ENCODE data around the gene PPM1B.

- TF ChIP-seq CTCF (conservative IDR thresholded peaks at IDR 0.05; ENCODE audit: low read depth, low read length): no peak
- TF ChIP-seq EZH2 (IDR thresholded peaks at IDR 0.05; ENCODE audit: borderline replicate concordance, low read depth, low read length, poor library complexity, severe bottlenecking): no peak
Observed at GRCh38 chr2:44139741-44140140, 28.9 kb upstream of the PPM1B start.

Measured in A673 (cell line).